GM13976 (cell line): ENCODE measurements around the gene SOCS4.
A peak's percentile ranks its signal among the peaks of the same experiment; 100 is the strongest.

Source experiments
- DNase-seq: peaks from one replicate; pipeline ENCODE4 v3.0.0; 2012; ENCODE audit warnings: low spot score
- in situ Hi-C: fragments of 300-500 bp; cut with MboI; formaldehyde crosslinking; loops from one replicate; pipeline ENCODE4 v1.12.0; 2022; ENCODE audit warnings: low sequenced_read_pairs, mixed read lengths, inconsistent platforms; ENCODE audit not compliant: unreplicated experiment
- TF ChIP-seq, protein P1 (sequence below): IDR thresholded peaks from 2 replicates; pipeline ENCODE4 v1.5.1; 2012; ENCODE audit warnings: borderline replicate concordance, mild to moderate bottlenecking; ENCODE audit not compliant: insufficient read depth; ENCODE audit errors: extremely low read depth, missing control alignments, control extremely low read depth

Gene SOCS4, protein sequence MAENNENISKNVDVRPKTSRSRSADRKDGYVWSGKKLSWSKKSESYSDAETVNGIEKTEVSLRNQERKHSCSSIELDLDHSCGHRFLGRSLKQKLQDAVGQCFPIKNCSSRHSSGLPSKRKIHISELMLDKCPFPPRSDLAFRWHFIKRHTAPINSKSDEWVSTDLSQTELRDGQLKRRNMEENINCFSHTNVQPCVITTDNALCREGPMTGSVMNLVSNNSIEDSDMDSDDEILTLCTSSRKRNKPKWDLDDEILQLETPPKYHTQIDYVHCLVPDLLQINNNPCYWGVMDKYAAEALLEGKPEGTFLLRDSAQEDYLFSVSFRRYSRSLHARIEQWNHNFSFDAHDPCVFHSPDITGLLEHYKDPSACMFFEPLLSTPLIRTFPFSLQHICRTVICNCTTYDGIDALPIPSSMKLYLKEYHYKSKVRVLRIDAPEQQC

DNA sequence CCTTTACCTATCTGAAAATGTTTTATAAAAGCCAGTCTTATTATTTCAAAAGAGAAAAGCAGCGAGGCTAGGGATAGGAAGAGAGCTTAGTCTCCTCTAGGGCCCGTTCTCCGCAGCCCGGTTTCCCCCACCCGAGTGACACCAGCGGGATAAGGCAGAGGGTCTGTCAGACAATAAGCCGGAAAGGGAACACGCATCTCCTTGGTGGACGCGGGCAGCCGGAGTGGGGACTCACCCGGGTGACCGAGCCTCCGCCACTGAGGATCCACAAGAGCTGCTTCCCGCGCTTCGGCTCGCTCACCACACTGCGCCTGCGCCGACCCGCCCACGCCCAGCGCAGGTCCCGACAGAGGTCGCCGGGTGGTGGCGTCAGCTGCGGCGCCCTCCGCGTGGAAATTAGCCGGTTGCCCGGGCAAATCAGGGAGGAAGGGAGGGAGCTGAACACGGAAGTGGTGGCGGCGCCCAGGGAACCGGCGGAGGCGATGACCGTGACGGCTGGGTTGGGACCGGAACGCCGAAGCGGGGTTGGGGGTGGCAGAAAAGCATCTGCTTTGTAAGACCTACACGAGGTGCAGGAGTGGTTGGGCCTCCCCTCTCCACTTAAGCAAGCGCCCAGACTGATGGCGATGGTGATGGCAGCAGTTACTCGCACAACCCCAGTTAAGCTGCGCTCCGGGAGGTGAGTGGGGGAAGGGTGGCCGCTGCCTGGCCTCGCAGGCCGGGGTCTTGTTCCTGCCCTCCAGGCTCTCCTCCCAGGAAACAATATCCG lies at the start of gene SOCS4, which contains the start of gene WDHD1:
TSS of gene SOCS4 (plus strand) at position 444 of the 769 bp plus-strand sequence. CDS start 15,806 bp downstream, outside the sequence.
TSS of gene WDHD1 (minus strand) at position 307 of the 769 bp plus-strand sequence. CDS start 312 bp downstream, outside the sequence.
- in situ Hi-C loops = no loop called here
- peak; percentile 96 for DNase-seq
- TF ChIP-seq, protein P1, sequence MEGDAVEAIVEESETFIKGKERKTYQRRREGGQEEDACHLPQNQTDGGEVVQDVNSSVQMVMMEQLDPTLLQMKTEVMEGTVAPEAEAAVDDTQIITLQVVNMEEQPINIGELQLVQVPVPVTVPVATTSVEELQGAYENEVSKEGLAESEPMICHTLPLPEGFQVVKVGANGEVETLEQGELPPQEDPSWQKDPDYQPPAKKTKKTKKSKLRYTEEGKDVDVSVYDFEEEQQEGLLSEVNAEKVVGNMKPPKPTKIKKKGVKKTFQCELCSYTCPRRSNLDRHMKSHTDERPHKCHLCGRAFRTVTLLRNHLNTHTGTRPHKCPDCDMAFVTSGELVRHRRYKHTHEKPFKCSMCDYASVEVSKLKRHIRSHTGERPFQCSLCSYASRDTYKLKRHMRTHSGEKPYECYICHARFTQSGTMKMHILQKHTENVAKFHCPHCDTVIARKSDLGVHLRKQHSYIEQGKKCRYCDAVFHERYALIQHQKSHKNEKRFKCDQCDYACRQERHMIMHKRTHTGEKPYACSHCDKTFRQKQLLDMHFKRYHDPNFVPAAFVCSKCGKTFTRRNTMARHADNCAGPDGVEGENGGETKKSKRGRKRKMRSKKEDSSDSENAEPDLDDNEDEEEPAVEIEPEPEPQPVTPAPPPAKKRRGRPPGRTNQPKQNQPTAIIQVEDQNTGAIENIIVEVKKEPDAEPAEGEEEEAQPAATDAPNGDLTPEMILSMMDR = no peak

DNA sequence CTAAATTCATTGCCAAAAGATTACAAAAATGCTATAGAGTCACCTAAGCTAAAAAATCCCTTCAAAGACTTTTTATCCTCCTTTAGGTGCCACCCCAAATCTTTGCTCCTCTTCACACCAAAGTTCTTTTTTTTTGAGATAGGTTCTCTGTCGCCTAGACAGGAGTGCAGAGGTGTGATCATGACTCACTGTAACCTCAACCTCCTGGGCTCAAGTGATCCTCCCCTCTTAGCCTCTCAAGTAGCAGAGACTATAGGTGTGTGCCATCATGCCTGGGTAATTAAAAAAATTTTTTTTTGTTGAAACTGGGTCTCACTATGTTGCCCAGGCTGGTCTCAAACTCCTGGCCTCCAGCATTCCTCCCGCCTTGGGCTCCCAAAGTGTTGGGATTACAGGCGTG lies 48.0 kb upstream of the SOCS4 start:
- in situ Hi-C loops = no loop called here
- no peak for DNase-seq
- TF ChIP-seq, protein P1 = no peak

DNA sequence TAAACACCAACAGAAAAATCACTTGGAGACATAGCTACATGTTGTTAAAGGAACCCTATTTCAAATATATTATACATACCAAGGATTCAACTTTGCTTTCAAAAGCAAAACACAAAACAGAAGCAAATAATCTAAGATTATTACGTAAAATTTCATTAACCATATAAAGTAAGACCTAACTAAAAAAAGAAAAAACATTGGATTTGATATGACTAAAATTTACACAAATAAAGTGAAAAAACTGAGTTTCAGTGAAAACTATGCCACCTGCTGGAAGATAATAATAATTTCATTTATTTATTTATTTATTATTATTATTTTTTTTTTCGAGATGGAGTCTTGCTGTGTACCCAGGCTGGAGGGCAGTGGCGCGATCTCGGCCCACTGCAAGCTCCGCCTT lies 45.3 kb upstream of the SOCS4 start:
- in situ Hi-C loops = no loop called here
- TF ChIP-seq, protein P1 = no peak
- DNase-seq = no peak

DNA sequence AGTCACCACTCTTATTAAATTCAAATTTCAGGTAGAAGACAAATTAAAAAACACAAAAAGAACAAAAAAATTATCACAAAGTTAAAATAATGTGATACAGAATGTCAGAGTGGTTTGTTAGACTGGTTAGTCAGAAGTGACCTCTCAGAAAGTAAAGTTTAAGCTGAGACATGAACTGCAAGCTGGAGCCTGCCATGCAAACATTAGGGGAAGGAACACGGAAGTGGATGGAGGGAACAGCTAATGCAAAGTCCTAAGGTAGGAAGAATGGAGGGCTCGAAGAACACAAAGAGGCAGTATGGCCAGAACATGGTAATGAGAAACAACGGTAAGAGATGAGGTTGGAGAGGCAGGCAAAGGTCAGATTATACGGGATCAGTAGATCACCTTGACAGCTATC lies 41.9 kb upstream of the SOCS4 start:
- TF ChIP-seq, protein P1 = no peak
- in situ Hi-C loops = no loop called here
- no peak for DNase-seq

DNA sequence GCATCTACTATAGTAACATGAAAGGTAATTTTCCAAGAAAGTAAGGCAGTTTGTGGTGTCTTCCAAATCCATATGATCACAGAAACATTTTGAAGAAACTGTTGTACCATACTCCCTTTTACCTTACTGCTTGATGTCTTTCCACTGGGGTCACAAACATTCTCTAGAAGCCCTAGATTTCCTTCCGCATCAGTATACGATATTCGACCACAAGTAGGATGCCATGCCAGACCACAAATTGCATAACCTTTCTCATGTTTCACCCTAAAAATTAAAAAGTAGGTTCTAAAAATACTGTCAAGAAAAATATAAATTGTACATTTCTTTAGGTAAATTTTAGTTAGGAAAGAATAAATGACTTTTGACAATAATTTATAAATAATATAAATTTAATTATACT lies 26.7 kb upstream of the SOCS4 start:
- TF ChIP-seq, protein P1 = no peak
- in situ Hi-C loops = no loop called here
- DNase-seq = no peak

DNA sequence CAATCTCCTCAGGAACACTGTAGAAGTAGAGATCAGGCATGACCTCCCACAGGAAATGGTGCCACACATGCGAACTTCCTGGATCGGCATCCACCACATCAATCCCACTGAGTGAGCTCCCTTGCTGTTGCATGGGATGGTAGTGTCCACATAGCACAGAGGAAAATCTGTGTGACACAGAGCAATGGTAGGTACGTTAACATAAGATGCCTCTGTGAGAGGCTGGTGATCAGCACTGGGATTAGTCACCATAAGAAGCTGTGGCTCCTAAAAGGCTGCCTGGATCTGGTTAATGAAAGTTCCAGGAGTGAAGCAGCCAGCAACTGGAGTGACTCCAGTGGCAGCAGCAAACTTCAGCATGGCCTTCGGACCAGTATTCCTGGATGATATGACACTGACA lies 22.0 kb upstream of the SOCS4 start:
- TF ChIP-seq, protein P1 = no peak
- in situ Hi-C loops = no loop called here
- DNase-seq = no peak
